GM18498 (cell line): ENCODE measurements around the gene RNF152.

Experiments used
- ATAC-seq: cut with Tn5 transposase; IDR thresholded peaks from one replicate; pipeline ENCODE4 v1.9.1; 2021; ENCODE audit warnings: mild to moderate bottlenecking, moderate library complexity; ENCODE audit not compliant: unreplicated experiment

The RNF152 gene

GRCh38 chr18:61892683-61893308 lies at the start of gene RNF152:
Gene RNF152 (minus strand): TSS chr18:61893007. CDS start chr18:61816463, 76,544 bp downstream.
- no peak for ATAC-seq

GRCh38 chr18:61941948-61942471 lies 49.2 kb upstream of the RNF152 start:
- ATAC-seq: no peak

GRCh38 chr18:61939046-61939674 lies 46.4 kb upstream of the RNF152 start:
- peak; percentile 46 for ATAC-seq

GRCh38 chr18:61935362-61935761 lies 42.6 kb upstream of the RNF152 start:
- ATAC-seq: no peak

- no peak for ATAC-seq
These were observed 39.0 kb upstream of the RNF152 start for GRCh38 chr18:61931654-61932379.

GRCh38 chr18:61929881-61930640 lies 37.3 kb upstream of the RNF152 start:
- no peak for ATAC-seq

- ATAC-seq: no peak
These were observed 33.7 kb upstream of the RNF152 start for GRCh38 chr18:61926532-61926931.

GRCh38 chr18:61924550-61924949 lies 31.7 kb upstream of the RNF152 start:
- no peak for ATAC-seq

- no peak for ATAC-seq
These were observed 29.6 kb upstream of the RNF152 start for GRCh38 chr18:61922435-61922834.

- ATAC-seq: no peak
These were observed 28.9 kb upstream of the RNF152 start for GRCh38 chr18:61921621-61922235.

- no peak for ATAC-seq
These were observed 25.0 kb upstream of the RNF152 start for GRCh38 chr18:61917818-61918217.

- no peak for ATAC-seq
These were observed 19.7 kb upstream of the RNF152 start for GRCh38 chr18:61912476-61912875.

GRCh38 chr18:61910101-61910500 lies 17.3 kb upstream of the RNF152 start:
- no peak for ATAC-seq

GRCh38 chr18:61908661-61909060 lies 15.9 kb upstream of the RNF152 start:
- ATAC-seq: no peak

GRCh38 chr18:61901323-61901986 lies 8.6 kb upstream of the RNF152 start:
- peak; percentile 97 for ATAC-seq

GRCh38 chr18:61900504-61901281 lies 7.9 kb upstream of the RNF152 start:
- ATAC-seq: no peak

- ATAC-seq: no peak
These were observed 5.9 kb upstream of the RNF152 start for GRCh38 chr18:61898640-61899101.

- no peak for ATAC-seq
These were observed 4.0 kb upstream of the RNF152 start for GRCh38 chr18:61896757-61897156.

- ATAC-seq: no peak
These were observed 3.3 kb upstream of the RNF152 start for GRCh38 chr18:61896118-61896517.
